IPS-NIHi7 (cell line): ENCODE data around the gene KLHL5.

Source experiments
- DNase-seq: peaks from one replicate; pipeline ENCODE4 v3.0.0; 2012; ENCODE audit warnings: mixed read lengths; ENCODE audit errors: extremely low spot score

The KLHL5 gene

DNA sequence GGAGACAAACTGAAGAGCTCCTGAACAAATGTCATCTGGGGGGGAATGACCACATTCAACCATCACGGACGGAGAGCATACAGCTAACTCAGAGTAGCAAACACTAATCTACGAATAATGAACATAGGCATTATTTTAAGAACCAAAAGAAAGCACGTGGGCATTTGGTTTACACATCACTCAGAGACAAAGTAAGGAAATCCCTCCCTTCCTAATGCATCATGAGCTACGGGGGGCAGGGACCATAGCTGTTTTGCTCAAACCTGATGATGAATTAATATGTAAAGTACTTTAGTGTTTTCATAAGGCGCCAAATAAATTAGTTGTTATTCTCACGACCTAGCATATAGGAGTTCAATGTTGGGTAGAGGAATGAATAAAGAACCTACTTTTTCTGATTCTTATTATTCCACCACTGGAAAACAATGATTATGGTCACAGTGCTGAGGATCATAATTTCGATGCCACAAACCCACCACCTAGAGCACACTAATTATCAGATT is 18.1 kb upstream of the KLHL5 start:
- no peak for DNase-seq

DNA sequence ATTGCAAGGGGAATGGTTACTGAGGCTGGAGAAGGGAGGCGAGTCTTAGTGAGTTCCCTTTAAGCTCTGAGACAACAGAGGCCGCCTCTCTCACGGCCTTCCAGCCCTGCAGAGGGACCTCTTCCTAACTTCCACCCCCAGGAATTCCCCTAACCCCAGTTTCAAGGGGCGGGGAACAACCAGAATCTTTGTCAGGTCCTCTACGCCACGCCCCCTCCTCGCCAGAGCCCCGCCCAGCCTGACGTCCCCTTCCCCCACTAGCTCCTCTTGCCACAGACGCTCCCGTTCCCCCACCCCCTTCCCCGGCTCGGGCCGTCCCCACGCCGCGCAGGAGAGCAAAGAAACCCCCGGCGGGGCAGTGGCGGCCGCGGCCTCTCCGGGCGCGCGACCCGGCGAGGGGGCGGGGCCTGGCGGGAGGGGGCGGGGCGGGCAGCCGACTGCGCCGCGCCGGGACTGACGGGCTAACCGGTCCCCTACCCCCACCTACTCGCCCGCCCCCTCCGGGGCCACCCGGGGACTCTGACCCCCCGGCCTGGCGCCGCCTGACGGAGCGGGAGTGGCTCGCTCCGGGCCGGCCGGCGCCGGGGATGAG is 17.6 kb upstream of the KLHL5 start:
- peak; percentile 95 for DNase-seq

DNA sequence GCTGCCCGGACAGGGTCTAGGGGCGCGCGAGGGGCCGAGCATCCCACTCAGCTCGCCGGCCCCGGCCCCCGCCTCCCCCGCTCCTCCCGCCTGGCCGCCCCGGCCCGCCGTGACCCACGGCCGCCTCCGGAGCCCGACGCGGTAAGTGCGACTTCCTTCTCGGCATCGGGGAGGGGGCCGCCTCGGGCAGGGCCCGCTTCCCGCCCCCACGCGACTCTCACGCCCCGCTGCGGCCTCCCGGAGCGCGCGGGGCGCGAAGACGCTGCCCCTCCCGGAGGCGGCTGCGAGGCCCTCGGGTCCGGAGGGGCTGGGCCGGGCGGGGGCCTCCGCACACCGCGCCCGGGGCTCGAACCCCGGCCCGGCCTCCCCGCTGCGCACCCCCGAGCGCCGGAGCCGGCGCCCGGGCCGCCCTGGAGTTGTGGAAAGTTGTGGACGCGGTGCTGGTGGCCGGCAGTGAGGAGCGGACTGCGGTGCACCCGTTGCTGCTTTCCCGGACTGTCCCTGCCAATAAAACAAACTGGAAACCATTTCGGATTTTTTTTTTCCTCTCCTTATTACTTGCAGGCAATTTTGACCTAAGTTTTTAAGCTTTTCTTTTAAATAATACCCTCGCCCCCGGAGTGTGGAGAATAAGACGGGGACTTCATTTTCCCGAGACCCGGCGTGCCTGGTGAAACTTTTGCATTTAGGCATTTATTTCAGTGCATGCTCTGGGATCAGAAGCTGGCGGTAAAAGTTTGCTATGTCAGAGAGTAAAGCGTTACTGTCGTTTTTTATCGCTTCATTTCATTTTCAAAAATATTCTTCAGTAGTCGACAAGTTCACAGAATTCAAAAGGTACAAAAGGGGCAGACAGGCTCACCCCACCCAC is 16.8 kb upstream of the KLHL5 start:
- peak; percentile 53 for DNase-seq

DNA sequence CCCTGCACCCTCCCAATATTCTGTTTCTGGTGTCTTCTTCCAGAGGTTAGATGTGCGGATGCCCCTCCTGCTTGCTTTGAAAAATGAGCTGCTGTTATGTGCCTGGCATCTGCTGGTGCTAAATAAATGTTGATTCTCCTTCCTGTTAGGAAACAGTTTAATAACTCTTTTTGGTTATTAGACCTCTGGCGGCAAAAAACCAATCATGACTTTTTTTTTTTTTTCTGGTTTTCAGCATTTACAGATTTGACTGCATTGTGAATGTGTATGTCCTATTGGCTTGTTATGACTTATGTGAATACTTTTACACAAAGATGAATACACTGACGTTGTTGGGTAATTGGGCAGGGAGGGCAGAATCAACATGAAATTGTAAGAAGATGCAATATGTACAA is 16.2 kb upstream of the KLHL5 start:
- DNase-seq, result no peak

DNA sequence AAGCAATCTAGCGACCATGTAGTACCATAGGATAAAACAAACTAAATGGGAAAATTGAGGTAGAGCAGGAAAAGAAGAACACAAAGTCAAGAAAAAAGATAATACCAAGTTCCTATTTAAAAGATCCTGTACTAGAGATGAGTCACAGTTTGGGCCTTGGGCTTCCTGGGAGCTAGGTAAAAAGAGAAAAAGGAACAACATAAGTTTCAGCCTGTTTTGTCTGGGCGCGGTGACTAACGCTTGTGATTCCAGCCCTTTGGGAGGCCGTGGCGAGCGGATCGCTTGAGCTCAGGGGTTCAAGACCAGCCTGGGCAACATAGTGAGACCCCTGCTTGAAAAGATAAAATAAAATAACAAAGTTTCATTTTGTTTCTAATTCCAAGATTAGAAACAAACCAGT is 15.8 kb upstream of the KLHL5 start:
- no peak for DNase-seq

DNA sequence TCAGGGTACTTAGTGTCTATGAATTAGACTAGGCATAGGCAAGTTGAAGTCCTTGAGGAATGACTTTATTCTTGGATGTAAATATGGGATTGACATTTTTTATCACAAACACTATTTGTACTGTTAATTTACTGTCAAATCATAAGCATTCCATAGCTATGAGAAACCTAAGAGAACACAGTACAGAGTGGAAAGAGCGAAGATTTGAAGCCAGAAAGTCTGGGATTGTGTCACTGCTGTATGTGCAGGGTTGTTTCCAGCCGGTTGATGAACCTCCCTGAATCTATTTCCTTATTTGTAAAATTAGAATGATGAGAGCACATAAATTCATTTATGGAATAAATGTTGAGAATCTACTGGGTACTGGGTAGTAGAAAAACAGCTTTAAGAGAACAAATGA is 14.4 kb upstream of the KLHL5 start:
- no peak for DNase-seq

DNA sequence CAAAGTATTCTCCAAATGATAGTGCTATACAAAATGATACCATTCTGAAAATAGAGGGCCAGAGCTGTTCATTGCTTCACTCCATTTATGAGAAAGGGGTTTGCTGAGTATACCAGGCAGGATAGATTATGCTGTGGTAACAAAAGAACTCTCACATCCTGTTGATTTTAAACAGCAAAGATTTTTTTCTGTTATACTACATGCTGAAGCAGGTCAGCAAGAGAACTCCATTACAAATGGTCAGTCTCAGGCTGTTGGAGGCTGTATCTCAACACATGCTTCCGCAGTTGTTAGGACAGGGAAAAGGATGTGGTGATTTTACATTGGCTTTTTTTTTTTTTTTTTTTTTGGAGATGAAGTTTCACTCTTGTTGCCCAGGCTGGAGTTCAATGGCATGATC is 13.7 kb upstream of the KLHL5 start:
- DNase-seq, result no peak

DNA sequence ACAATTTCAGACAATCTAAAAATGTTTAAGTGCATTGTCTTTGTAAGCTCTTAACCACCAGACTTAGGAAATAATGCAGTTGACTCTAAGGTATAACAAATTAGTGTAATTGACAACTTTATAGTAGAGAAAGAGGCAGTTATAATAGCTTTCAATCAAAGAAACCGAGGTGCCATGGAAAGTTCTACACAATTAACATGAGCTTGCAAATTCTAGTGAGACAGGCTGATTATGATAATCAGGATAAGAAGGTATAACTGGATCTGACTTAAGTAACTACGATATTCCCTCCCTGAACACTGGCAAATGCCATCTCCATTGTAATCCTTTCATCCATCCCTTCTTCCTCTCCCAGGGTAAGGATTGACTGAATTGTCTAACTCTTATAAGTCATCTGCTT is 11.4 kb upstream of the KLHL5 start:
- DNase-seq, result no peak

DNA sequence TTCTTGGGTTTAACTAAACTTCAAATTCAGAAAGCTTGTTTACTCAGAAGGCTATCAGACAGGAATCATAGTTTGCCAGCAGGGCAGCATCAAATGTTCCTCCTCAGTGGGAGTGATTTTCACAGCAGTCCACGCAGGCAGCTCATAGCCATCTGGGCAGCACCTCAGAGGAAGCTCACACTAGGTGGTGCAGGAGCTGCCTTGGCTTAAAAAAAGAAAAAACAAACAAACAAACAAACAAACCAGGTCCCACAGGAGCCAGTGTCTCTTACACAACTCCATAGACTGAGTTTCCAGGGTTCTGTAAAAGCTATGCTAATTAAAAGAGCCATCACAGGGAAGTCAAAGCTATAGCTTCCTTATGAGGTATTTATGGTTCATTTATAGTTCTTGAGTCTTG is 10.5 kb upstream of the KLHL5 start:
- no peak for DNase-seq

DNA sequence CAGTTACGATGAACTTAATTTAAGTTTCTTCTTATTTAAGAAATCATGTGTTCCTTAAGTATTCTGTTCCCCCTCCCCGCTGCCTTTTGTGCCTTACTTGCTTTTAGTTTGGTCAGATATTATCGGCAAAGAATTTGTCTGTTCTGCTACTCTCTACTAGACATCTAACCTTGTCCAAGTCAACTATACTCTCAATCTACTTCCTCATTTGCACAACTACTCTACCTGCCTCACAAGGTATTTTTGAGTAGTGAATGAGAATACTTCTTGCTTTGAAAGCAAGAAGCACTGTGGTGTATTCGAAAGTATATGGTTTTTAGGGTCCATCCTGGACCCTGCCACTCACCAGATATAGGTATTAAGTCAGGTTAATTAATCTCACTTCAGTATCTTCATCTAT is 8.0 kb upstream of the KLHL5 start:
- no peak for DNase-seq

DNA sequence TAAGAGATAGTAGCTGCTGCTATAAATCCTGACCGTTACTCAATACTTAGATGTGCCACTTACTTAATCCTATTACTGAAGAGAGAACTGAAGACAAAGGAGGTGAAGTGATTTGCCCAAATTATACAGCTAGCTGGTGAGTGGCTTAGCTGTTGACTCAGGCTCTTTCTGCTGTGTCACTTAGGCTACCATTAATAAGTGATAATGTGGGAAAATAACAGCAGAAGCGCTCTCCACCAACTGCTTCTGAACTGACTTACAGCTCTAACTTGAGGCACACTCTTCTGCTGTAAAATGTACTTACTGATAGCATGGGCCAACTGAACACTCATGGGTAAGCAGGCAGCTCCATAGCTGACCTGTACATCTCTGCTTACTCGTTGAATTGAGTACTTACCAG is 7.5 kb upstream of the KLHL5 start:
- no peak for DNase-seq

DNA sequence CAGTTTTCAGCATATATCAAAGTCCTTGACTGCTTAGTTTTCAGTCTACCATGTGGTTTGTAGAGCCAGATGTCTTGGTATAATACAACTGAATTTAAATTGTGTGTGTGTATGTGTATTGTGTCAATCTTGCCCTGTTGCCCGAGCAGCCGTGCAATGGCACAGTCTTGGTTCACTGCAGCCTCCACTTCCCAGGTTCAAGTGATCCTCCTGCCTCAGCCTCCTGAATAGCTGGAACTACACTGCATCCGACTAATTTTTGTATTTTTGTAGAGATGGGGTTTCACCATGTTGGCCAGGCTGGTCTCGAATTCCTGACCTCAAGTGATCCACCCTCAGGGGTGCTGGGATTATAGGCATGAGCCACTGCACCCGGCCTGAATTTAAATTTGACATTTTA is 6.0 kb upstream of the KLHL5 start:
- DNase-seq, result no peak

DNA sequence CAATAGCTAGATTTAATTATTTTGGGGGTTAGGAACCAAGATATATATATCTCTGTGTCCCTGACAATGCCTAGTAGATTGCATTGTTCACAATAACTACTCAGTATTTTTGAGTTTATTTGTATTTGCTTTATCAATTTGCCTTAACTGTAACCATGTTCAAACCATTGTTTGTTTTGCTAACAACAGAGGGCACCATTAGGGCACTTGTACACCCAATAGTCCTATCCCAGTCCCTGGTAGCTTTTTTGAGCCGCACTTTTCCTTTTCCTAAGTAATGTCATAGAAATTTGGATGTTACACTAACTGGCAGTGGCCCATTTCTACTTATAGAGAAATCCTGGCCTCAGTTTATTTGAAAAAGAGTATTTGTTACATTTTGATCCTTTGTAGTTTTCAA is 575 bp upstream of the KLHL5 start:
- DNase-seq, result no peak

DNA sequence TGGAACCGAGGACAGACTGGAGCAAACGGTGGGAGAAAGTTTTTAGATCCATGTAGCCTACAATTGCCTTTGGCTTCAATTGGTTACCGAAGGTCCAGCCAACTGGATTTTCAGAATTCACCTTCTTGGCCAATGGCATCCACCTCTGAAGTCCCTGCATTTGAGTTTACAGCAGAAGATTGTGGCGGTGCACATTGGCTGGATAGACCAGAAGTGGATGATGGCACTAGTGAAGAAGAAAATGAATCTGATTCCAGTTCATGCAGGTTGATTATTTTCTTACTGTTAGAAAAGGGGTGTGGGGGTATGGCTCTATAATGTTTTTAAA is 702 bp downstream of the KLHL5 start:
- no peak for DNase-seq

DNA sequence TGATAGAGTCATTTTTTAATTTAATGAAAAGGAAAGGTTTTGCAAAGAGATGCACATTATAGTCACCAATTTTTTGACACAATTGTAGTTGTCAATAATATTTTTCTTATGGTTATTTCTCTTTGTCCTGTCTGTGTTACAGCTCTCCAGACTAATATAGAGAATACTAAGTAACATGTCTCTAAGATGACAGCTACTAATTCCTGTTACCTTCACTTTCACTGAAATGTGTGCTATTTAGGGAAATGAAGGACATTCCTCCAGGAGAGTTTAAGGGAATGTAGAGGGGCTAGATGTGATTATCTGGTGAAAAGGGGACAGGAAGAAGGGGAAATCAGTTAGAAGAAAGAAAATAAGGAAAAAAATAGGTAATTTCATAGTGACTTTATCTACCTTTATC is 1.4 kb downstream of the KLHL5 start:
- DNase-seq, result no peak

DNA sequence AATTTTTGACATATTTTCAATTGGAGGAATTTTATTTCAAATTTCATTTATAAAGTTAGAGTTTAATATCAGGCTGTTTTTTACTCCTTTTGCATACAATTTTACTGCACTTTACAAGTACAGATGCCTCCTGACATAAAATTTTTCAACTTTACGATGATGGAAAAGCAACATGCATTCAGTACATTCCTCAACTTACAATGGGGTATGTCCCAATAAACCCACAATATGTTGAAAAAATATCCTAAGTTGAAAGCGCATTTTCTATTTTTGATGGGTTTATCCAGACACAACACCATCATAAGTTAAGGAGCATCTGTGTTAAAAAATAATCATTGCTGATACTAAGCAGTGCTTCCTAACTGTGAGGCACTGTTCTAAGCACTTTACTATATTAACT is 4.3 kb downstream of the KLHL5 start:
- DNase-seq, result no peak

DNA sequence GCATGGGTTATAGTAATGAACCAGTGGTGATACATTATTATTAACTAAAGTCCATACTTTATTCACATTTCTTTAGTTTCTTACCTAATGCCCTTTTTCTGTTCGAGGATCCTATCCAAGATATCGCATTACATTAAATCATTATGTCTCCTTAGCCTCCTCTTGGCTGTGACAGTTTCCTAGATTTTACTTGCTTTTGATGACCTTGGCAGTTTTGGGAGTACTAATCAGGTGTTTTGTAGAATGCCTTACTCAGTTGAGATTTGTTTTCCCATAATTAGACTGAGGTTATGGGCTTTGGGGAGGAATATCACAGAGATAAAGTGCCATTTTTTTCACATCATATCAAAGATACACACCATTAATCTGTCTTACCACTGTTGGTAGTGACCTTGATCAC is 5.0 kb downstream of the KLHL5 start:
- DNase-seq, result no peak

DNA sequence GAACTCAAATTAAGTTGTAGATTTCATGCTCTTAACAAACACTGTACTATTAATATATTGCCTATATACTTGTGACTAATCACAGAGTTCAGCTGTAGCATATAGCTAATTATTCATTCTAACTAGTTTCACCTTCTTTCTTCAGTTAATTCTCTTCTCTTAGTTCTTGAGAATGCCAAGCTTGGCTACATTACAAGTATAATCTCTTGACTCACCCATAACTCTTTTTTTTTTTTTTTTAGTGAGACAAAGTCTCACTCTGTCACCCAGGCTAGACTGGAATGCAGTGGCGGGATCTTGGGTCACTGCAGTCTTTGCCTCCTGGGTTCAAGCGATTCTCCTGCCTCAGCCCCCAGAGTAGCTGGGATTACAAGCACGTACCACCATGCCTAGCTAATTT is 5.4 kb downstream of the KLHL5 start:
- no peak for DNase-seq

DNA sequence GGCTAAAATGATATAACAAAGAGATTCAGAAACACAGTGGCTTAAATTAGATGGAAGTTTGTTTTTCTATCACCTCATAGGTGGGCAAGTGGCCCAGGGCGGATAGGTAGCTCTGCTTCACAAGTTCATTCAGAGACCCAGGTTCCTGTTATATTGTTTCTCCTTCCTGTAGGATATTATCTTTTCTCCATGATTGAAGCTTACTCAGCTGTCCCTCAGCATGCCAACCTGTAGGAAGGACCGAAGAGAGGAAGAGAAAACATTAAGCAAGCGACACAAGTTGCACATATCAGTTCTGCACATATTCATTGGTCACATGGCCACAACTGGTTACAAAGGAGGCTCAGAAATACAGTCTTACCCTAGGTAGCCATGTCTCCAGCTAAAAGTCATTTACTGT is 6.9 kb downstream of the KLHL5 start:
- no peak for DNase-seq

DNA sequence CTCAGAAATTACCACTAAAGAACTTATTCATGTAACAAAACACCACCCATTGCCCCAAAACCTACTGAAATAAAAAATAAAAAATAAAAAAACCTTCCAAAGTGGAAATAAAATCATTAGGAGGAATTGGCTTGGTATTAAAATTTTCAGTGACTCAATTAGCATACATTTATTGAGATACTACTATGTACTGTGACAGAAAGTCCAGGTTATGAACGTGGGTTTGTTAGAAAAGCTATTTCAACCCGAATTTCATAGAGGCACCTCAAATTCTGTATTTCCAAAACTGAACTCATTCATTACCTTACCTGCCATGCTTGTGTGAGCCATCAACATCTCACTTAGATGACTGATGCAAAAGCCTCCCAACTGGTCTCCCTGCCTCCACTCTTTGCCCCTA is 16.8 kb downstream of the KLHL5 start:
- no peak for DNase-seq

DNA sequence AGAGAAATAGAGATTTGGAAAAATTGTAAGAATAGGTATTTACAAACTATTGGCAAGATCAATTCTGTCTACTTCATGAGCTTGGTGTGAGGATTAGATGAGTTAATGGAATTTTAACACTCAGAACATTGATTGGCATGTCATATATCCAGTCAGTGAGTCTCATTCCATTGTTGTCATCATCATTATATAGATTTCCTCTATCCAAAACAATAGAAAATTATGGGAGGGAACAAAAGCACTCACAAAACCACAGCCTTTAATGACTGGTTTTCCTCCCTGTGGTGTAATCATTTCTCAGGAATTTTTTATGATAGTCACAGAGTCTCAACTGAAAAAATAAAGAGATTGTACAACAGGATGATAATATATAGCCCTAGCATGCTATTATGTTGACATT is 21.1 kb downstream of the KLHL5 start:
- no peak for DNase-seq

DNA sequence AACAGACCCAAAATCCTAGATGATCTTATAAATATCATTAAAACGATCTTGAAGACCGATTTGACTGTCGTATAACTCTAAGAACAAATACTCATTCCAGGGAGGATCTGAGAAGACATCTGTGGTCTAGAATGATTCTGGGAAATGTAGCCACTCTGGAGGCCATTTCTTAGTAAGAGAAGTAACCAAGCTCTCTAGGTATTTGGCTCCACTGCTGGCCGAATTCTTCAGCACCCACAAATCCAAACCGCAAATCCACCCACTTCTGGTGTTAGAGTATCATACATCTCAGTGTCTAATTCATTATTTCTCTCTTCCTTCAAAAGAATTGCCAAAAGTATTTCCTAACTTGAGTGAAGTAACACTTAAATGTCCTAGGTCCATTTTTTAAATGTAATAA is 23.9 kb downstream of the KLHL5 start:
- no peak for DNase-seq

DNA sequence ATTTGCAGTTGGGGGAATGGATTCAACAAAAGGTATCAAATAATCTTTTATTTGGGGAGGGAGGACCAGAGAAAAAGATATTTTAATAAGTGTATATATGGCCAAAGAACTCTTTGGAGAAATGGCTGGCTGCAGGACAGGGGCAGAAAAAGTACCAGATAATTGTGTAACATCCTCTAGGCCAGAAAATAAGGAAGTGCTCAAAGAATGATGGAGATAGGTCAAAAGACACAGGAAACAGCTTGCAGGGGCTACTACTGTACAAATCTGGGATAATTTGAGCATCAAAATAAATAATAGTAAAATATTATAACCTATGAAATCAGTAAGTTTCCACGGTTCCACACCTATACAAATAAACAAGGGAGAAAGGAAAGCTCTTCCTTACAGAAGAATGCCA is 34.8 kb downstream of the KLHL5 start:
- DNase-seq, result no peak

DNA sequence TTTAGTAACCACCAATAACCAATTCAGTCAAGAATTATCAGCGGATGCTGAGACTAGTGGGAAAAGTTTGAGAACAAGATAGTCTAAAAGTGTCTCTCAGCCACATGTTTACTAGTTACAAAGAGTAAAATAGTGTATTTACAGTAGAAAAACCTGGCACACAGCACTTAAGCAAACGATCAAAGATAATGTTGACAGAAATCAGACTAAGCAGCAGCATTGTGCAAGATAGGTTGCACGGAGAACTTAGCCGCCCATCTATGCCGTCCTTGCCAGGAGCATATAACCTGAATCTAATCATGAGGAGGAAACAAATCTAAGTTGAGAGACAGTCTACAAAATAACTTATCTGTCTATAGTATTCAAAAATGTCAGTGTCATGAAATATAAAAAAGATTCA is 35.3 kb downstream of the KLHL5 start:
- no peak for DNase-seq
